ENCODE data around the gene TMEM254.

DNA sequence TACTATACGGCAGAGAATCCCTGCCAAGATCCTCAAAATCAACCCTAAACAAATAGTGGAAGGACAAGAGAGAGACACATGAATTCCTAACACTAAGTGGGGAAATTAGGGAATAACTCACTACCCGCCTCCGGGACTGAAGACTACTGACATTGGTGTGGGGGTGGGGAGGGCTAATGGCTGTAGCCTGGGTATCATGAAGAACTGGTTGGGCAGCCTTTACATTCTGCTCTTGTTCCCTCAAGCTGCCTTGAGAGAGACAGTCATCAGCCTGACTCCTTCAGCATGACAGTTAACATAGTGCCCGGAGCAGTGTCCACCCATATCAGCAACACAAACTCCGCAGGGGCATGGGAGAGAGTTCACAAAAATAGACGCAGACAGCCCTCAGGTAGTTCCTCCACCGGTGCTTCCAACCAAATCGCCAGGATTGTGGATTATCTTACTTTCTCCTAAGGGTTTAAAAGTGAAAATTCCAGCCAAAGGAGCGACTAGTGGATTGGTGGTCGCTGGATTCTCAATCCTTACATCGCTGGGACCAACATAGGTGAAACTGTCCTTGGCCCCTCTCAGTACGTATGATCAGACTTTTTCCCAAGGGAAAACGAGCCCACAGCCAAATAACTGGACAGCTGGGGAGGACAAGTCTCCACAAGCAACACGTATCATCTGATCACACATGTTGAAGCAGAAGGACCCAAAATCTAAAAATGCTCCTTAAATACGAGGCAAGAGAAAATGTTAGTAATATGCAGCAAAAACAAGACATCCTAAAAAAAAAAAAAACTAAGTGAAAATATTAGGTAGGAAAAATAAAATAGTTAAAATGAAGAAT, 22.6 kb downstream of the TMEM254 start:
- TF ChIP-seq, protein P1, sequence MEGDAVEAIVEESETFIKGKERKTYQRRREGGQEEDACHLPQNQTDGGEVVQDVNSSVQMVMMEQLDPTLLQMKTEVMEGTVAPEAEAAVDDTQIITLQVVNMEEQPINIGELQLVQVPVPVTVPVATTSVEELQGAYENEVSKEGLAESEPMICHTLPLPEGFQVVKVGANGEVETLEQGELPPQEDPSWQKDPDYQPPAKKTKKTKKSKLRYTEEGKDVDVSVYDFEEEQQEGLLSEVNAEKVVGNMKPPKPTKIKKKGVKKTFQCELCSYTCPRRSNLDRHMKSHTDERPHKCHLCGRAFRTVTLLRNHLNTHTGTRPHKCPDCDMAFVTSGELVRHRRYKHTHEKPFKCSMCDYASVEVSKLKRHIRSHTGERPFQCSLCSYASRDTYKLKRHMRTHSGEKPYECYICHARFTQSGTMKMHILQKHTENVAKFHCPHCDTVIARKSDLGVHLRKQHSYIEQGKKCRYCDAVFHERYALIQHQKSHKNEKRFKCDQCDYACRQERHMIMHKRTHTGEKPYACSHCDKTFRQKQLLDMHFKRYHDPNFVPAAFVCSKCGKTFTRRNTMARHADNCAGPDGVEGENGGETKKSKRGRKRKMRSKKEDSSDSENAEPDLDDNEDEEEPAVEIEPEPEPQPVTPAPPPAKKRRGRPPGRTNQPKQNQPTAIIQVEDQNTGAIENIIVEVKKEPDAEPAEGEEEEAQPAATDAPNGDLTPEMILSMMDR (IDR thresholded peaks at IDR 0.05; ENCODE audit: insufficient read depth, low read length, poor library complexity, severe bottlenecking) = no peak
- no peak for TF ChIP-seq EZH2phosphoT487 (conservative IDR thresholded peaks at IDR 0.05; ENCODE audit: low read length)
